AG10803 (cell line): Measurements from ENCODE around the gene LUZP2.

ENCODE experiments used
- DNase-seq: peaks from one replicate; pipeline ENCODE4 v3.0.0; 2010; ENCODE audit warnings: low read depth
- H3K4me3 ChIP-seq: 2 replicates; pipeline ENCODE4 v1.5.1; 2011; ENCODE audit warnings: mild to moderate bottlenecking, low read length, control low read depth
- CTCF ChIP-seq: conservative IDR thresholded peaks from 2 replicates; pipeline ENCODE4 v1.5.1; 2011; ENCODE audit warnings: mild to moderate bottlenecking, low read length, control low read depth, inconsistent platforms

LUZP2 gene

DNA sequence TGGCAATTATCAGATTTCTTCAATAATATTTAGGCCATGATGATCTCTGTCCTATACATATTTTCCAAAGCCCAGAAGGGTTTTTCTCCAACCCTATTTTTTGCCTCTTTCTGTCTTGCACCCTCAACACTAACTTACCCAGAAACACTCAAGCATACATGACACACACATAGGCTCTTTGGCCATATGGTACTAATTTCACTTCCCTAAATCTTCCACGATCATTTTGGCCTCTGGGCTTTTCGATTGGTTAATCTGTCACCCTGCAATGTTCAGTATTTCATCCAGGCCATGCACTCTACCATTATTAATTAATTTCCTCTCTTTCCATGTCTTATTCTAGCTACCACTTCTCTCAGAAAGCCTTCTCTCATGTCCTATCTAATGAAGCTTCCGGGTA is 59.8 kb downstream of the LUZP2 start:
- no peak overlapping the region for H3K4me3 ChIP-seq
- TF ChIP-seq CTCF: no peak
- no peak for DNase-seq

DNA sequence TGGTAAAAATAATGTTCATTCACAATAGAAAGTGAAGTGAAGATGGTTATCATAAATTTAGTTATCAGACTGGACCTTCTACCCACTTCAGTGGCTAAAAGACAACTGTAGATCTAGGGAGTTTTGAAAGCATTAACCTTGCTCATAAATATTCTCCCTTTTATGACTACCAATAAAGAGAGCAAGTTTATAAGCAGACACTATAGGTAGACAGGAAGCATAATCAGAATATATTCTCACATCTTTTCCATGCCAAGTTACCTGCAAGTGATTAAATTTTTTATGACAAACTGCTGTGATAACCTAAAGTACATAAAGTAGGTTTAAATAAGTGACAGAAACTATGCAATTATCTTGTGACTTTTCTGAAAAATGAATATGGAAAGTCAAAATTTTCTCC is 62.5 kb downstream of the LUZP2 start:
- DNase-seq: no peak
- no peak overlapping the region for H3K4me3 ChIP-seq
- no peak for TF ChIP-seq CTCF

DNA sequence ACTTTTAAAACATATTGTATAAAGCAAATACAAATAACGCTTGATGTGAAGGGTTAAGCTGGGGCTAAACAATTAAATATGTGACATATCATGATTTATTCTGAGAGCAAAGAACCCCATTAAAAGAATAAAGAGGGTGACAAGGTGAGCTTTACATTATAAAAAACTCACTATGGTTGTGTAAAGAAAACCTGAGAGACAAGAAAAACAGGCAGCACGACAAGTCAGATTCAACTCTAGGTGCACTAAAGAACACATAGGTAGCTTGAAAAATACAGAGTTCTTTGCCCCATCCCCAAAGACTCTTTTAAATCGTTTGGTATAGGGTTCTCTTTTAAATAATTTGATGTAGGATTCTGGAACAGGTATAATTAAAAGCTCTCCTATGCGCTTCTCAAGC is 63.5 kb downstream of the LUZP2 start:
- TF ChIP-seq CTCF: no peak
- DNase-seq: no peak

DNA sequence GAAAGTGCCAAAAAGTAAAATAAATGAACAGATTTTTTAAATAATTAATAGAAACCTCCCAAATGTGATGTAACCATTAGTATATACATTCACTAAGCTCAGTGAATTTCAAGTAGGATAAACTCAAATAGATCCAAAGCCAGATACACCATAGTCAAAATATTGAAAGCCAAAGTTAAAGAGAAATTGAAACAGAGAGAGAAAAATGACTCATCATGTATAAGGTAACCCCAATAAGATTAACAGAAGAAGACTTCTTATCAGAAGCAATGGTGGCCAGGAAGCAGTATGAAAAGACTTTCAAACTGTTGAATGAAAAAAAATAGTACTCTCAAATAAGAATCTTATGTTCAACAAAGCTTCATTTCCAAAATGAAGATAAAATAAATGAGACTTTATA is 70.5 kb downstream of the LUZP2 start:
- no peak for DNase-seq
- H3K4me3 ChIP-seq: no peak overlapping the region
- no peak for TF ChIP-seq CTCF

More for the DNA sequence above, 63.5 kb downstream of the LUZP2 start:
- H3K4me3 ChIP-seq: no peak overlapping the region

DNA sequence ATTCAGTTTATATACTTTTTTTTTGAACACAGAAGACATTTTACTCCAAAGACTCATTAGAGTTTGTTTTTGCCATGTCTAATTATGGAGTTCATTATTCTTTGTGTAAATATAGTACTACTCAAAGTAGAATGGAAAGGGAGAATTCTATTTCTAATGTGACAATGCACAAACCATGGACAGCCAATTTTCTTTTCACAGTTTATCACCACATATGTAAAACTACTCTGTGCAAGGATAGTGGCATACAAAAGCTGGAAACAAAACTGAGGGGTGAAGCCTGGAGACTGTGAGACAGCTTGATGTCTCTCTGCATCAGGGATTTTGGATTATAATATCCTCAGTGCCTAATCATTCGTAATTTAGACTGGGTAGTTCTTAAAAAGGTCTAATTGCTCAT is 75.5 kb downstream of the LUZP2 start:
- no peak overlapping the region for H3K4me3 ChIP-seq
- no peak for DNase-seq
- TF ChIP-seq CTCF: no peak

GRCh38 chr11:24574461-24574860 is 77.6 kb downstream of the LUZP2 start:
- TF ChIP-seq CTCF: no peak
- H3K4me3 ChIP-seq: no peak overlapping the region
- DNase-seq: no peak

- TF ChIP-seq CTCF: no peak
- no peak for DNase-seq
- H3K4me3 ChIP-seq: no peak overlapping the region
These were observed 78.5 kb downstream of the LUZP2 start for GRCh38 chr11:24575392-24575791.
